Activated T-cell treated with anti-CD3 and anti-CD28 coated beads, Interleukin-2, amount 50 U/mL, for 1 hour (primary cell): Measurements from ENCODE around the gene CLDN5.
"Not testable (repeated sequence)": the region's sequence is repeated elsewhere in the genome, so short reads cannot be mapped to it uniquely, and the experiment has no call there.

Source experiments
- DNase-seq: peaks from one replicate; pipeline ENCODE4 v3.0.0-alpha.2; 2020

Gene CLDN5

DNA sequence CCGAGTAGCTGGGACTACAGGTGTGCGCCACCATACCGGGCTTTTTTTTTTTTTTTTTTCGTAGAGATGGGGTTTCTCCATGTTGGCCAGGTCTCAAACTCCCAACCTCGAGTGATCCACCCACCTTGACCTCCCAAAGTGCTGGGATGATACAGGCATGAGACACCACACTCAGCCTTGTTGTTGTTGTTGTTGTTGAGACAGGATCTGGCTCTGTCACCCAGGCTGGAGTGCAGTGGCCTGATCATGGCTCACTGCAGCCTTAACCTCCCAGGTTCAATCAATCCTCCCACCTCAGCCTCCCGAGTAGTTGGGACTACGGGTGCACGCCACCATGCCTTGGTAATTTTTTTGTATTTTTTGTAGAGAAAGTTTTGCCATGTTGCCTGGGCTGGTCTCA is 23.4 kb upstream of the CLDN5 start:
- no peak for DNase-seq

DNA sequence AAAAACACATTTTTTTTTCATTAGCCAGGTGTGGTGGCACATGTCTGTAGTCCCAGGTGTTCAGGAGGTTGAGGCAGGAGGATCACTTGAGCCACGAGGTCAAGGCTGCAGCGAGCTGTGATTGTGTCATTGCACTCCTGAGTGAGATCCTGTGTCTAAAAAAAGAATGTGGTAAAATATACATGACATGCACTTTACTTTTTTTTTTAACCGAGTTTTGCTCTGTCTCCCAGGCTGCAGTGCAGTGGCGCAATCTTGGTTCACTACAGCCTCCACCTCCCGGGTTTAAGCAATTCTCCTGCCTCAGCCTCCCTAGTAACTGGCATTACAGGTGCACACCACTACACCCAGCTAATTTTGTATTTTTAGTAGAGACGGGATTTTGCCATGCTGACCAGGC is 22.5 kb upstream of the CLDN5 start:
- no peak for DNase-seq

DNA sequence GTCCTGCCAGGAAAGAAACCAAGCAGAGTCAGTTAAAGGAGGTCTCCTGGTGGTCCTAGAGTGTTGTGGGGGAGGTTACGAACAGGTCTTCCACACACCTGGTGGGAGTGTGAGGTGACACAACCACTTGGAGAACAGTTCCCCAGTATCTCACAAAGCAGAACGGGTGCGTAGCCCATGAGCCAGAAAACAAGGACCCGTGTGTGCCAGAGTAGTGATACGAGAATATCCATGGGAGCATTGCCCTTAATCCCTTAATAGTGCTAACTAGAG is 21.7 kb upstream of the CLDN5 start:
- no peak for DNase-seq

DNA sequence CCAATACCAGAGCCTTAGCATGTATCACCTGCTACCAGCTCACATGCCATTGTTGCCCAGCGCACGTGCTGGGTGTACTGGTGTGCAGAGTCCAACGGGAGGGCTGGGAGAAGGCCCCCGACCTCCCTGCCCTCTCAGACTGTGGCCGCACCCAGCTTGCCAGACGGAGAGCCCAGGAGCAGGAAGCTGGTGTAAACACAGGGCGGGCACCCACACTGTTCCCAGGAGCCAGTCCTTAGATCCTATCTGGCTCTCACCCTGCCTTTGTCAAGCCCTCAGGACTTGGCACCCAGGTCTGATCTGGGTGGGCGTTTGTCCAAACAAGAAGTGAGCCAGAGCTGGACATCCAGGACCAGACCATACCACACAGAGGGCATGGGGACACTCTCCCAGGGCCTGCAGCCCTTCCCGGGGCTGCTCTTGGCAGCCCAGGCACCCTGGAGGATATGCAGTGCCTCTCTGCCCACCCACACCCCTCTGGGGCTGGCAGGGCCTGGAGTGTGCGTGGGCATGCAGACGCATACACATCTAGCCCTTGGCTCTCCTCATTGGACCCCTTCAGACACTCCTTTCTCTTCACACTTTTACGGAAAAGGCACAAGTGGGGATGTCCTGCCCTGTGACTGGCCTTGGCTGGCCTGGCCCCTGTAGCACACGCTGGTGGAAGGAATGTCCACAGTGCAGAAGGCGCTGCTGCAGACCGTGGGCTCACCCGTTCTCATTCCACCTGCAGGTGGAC is 19.9 kb upstream of the CLDN5 start:
- DNase-seq: no peak

DNA sequence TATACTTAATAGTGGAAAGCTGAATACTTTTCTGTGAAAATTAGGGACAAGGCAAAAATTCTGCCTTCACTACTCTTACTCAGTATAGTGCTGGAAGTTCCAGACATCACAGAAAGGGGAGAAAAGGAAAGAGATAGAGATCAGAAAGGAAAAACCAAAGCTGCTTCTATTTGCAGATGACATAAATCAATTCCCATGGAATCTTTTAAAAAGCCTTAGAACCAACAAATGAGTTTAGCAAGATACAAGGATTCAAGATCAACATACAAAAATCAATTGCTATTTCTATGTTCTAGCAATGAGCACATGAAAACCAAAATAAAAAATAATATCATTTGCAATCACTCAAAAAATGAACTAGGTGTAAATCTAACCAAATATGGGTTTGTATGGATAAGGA is 16.2 kb upstream of the CLDN5 start:
- no peak for DNase-seq

DNA sequence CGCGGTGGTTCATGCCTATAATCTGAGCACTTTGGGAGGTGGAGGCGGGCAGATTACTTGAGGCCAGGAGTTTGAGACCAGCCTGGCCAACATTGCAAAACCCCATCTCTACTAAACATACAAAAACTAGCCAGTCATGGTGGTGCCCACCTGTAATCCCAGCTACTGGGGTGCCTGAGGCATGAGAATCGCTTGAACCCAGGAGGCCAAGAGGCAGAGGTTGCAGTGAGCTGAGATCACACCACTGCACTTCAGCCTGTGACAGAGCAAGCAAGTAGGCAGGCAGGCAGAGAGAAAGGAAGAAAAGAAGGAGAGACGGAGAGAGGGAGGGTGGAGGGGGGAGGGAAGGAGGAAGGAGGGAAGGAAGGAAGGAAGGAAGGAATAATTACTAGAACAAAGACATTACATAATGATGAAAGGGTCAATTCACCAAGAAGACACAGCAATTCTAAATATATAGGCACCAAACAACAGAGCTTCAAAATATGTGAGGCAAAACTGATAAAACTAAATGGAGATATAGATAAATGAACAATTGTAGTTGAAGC is 13.8 kb upstream of the CLDN5 start:
- DNase-seq: no peak

DNA sequence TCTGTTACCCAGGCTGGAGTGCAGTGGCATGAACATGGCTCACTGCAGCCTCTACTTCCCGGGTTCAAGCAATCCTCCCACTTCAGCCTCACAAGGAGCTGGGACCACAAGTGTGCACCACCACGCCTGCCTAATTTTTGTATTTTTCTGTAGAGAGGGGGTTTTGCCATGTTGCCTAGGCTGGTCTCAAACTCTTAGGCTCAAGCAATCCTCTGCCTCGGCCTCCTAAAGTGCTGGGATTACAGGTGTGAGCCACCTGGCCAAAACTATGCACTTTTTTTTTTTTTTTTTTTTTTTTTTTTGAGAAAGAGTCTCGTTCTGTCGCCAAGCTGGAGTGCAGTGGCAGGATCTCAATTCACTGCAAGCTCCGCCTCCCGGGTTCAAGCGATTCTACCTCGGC is 12.4 kb upstream of the CLDN5 start:
- no peak for DNase-seq

DNA sequence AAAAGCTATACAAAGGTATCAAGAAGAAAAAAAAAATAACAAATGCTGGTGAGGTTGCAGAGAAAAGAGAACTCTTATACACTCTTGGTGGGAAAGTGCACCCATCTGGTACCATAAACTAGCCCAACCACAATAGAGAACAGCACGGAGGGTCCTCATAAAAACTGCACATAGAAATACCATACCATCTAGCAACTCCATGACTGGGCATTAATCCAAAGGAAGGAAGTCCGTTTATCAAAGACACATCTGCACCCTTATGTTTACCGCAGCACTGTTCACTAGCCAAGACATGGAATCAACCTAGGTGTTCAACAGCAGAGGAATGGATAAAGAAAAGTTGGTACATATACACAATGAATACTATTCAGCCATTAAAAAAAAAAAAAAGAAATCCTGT is 10.8 kb upstream of the CLDN5 start:
- DNase-seq: no peak

DNA sequence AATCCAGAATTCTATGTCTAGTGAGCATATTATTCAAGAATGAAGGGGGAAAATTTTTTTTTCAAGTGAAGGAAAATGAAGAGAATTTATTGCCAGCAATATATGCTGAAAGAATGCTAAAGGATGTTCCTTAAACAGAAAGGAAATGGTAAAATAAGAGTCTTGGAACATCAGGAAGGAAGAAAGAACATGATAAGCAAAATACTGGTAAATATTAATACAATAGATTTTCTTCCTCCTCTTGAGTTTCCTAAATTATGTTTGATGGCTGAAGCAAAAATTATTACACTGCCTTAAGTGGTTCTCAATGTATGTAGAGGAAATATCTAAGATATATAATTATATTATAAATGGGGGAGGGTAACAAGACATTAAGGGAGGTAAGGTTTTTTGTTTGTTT is 9.6 kb upstream of the CLDN5 start:
- no peak for DNase-seq

DNA sequence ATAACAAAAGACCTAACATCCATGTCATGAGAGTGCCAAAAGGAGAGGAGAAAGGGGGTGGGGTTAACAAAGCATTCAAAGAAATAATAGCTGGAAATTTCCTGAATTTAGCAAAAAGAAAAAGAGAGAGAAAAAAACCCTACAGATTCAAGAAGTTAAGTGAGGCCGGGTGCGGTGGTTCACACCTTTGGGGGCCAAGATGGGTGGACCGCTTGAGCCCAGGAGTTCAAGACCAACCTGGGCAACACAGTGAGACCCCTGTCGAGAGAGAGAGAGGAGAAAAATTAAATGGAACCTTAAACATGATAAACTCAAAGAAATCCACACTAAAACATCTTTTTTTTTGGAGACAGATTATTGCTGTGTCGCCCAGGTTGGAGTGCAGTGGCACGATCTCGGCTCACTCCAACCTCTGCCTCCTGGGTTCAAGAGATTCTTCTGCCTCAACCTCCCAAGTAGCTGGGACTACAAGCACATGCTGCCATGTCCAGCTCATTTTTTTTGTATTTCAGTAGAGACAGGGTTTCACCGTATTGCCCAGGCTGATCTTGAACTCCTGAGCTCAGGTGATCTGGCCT is 8.9 kb upstream of the CLDN5 start:
- no peak for DNase-seq

DNA sequence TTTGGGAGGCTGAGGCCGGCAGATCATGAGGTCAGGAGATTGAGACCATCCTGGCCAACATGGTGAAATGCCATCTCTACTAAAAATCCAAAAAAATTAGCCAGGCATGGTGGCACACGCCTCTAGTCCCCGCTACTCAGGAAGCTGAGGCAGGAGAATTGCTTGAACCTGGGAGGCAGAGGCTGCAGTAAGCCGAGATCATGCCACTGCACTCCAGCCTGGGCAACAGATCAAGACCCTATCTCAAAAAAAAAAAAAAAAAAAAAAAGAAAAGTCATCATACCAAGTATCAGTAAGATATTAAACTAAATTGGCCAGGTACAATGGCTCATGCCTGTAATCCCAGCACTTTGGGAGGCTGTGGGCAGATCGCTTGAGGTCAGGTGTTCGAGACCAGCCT is 7.1 kb upstream of the CLDN5 start:
- DNase-seq: not testable (repeated sequence)

DNA sequence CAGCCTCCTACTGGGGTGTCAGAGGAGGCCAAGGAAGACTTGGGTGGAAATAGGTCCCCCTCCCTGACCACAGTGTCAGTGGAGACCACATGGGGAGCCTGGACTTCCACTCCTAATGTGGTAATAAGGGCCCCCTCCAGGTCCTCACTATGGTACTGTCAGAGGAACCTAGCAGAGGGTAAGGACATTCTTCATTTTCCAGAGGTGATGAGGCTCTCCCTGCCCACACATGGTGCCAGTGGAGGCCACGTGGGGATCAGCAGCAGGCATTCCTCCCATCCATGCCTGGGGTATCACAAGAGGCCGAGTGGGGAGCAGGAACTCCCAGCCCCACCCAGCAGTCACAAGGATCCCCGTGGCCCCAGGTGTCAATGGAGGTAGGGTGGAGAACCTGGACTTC is 6.5 kb upstream of the CLDN5 start:
- no peak for DNase-seq

DNA sequence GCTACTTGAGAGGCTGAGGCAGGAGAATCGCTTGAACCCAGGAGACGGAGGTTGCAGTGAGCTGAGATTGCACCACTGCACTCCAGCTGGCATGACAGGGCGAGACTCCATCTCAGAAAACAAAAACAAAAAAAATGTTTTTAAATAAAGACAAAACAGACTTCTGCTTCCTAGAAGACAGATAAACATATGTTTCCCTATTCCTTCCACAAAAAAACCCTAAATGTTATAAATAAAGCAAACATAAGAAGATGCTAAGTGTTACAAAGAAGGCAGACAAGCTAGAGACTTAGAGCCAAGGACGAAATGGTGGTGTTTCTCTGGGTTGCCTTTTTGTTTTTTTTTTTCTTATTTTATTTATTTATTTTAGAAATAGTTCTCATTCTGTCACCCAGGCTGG is 5.6 kb upstream of the CLDN5 start:
- DNase-seq: no peak

DNA sequence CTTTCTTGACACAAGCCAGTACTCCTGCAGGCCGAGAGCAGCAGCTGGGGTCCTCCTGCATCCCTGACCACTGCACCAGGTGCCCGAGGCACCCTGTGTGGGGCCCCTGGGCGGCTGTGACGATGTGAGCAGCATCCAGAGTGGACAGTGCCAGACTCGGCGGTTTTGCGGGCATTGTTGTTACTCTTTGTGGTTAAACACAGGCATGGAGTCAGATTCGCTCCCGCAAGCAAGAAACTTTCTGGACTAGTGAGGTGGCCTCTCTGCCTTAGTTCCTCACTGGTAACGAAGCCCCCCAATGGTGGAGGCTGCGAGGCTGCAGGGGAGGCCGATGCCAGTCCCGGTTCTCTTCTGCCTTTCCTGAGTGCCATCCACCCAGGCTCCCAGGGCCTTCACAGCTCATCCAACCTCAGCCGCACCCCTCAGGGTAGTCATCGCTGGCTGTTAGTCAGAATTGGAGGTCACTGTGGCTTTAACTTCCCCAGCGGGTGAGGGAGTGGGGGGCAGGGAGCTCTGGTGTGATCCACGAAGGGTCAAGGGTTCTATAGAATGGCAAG is 3.7 kb upstream of the CLDN5 start:
- DNase-seq: no peak

DNA sequence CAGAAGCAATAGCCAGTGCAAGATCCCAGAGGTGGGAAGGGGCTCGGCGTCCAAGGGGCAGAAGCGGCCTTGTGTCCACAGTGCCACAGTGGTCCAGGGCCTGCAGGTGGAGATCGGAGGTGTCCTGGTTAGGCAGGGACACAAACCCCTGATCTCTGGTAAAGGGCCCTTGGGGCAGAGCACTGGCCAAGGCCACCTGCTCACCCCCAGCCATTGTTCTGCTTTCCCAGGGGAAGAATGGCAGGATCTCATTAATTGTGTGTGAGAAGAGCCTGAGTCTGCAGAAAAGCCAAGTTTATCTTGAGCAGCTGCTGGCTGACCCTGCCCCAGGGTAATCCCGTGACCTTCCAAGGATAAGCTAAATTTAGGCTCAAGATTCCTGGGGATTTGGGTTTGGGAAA is 3.1 kb upstream of the CLDN5 start:
- DNase-seq: no peak

DNA sequence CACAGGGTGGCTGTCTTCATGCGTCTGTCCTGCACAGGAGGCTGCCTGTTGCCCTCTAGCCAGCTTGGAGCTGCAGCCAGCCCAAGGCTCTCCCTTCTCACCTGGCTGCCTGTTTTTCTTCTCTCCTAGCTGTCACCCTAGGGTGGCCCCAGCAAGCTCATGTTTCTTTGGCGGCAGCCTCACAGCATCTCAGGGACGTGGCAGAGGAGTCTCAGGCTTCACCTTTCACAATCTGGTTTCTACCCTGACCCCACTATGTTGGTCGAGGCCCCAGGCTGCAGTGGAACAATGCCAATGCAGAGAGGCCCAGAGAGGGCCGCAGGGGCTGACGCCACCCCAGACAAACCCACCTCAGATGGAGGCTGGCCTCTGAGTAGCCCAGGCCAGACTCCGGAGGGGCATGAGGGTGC is 2.5 kb upstream of the CLDN5 start:
- DNase-seq: no peak

DNA sequence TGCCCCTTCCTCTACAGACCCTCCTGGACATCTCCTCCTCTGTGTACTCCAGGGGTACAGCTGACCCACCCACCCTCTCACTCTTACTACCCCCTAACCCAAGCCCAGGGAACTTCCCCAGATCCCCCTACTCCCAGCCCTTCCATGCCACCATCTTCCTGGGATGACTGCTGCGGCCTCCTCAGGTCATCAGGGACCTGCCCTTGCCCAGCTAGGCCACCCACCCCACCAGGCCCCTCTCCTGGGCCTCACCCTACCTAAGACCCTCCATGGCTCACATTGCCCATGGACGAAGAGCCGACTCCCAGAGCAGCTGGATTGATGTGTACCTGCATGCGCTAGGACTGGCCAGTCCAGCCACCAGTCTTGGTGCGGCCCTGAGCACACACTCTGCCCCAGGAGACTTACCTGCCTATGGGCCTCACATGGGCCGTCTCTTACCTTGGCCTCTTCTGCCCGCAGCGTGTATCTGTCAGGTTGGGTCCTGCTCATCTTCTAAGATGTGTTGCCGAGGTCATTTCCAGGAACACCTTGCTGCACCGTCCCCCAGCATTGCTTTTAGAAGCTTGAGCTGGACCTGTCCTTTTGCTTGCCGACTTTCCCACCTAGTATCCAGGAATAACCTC is 2.0 kb upstream of the CLDN5 start:
- no peak for DNase-seq

DNA sequence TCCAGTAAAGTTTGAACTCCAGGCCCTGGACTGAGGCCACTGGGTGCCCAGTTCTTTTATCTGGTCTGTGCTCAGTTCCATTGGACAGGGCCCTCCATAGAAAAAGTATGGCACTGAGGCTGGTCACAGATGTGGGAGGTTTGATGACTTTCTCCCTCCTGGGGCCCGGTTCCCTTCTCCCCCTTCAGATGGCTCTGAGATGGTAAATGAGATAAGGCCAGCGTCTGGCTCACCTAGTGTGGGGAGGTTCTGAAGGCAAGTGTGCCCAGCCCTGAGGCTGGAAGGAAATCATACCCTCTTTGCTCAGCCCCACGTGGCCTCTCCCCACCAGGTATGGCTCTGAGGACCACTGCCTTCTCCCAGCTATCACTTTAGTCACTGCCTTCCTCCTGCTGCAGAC is 1.5 kb upstream of the CLDN5 start:
- no peak for DNase-seq

DNA sequence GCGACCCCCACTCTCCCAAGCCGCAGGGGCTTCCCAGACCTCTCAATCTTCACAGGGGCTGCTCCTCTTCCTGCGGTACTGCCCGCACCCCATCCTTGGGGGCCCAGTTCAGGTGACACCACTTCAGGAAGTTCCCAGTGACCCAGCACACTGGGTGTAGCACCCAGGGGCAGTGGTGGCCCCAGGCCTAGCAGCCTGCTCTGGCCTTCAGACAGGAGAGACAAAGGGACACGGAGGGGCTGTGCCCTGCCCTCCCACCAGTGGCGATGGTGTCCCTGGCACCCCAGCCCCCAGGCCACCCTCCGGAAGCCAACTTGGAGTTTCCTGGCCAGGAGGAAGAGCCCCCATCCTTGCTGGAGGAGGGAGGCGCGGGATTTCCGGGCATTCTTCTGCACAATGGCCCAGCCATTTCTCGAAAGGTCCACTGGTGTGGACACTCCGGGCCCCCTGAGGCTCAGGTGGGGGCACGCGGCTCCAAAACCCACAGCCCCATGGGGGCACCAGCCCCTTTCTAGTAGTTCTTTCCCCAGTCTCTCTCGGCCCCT is 978 bp upstream of the CLDN5 start:
- no peak for DNase-seq

DNA sequence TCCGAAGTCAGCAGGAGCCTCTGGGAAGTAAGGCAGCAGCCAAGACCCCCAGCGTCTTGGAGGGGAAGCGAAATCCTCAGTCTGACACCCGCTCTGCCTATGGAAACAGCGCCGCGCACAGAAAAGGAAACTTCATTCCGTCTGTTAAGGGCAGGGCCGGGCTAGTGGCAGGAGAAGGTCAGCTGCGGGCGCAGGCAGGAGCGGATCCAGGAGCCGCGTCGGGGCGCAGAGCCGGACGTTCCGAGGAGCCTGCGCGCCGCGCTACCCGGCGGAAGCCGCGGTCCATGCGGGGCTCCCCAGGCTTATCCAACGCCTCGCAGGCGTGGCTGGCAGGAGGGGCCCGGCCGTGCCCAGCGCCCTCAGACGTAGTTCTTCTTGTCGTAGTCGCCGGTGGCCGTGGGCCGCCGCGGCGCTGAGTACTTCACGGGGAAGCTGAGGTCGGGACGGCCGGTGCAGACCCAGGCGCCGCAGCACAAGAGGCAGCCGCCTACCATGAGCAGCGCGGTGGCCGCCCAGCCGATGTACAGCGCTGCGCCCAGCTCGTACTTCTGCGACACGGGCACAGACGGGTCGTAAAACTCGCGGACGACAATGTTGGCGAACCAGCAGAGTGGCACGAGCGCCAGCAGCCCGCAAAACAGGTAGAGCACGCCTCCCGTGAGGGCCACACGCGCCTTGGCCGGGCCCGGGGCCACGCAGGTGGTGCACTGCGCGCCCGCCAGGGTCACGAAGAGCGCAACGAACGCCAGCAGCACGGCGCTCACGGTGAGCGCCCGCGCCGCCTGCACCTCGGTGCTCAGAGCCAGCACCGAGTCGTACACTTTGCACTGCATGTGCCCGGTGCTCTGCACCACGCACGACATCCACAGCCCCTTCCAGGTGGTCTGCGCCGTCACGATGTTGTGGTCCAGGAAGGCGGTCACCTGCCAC is 705 bp downstream of the CLDN5 start:
- DNase-seq: peak; percentile 32

DNA sequence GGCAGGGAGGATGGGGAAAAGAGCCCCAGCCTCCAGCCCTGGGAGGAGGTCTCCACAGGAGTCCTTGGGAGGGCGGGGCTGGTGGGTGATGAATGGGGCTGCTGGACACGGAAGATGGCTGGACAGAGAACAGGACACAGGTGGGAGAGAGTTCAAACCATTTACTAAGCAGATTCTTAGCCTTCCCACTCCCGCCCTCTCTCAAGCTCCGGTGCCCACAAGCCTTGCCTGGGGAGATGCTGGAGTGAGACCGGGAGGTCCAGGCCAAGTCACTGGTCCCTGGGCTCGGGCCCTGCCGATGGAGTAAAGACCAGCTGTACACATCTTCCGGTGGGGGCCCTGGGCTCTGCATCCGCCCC is 1.4 kb downstream of the CLDN5 start:
- DNase-seq: no peak

DNA sequence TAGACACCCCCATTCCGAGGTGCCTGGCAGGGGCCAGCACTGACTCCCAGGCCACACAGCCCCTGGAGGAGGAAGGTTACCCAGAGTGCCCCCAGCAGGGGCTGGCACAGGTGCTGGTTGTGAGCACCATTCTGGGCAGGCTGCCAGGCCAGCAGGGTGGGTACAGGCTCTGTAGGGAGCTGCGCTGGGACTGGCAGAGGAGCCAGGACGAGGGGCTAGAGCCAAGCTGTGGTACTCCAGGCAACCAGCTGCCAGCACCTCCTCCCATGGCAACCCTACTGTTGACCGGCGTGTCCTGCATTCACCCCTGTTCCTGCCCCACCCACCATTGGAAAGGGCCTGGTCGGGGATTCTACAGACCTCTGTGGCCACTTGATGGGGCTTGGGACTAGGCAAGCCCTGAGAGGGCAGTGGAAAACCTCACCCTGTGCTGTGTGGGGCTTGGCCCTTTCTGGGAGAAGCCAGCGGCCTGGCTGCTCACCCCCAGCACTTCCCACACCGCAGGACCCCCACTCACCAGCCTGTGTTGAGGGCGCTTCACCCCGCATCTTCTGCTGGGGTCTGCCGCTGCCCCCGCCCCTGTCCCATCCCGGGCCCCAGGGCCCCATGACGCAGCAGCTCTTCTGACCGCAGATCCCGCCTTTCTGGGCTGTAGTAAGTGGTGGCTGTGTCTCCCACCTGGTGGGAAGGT is 1.9 kb downstream of the CLDN5 start:
- no peak for DNase-seq
